AG10803 (cell line): ENCODE results near the gene PPP1R16B.

Experiments used
- DNase-seq: peaks from one replicate; pipeline ENCODE4 v3.0.0; 2010; ENCODE audit warnings: low read depth
- H3K4me3 ChIP-seq: 2 replicates; pipeline ENCODE4 v1.5.1; 2011; ENCODE audit warnings: mild to moderate bottlenecking, low read length, control low read depth
- CTCF ChIP-seq: conservative IDR thresholded peaks from 2 replicates; pipeline ENCODE4 v1.5.1; 2011; ENCODE audit warnings: mild to moderate bottlenecking, low read length, control low read depth, inconsistent platforms

Gene PPP1R16B

DNA sequence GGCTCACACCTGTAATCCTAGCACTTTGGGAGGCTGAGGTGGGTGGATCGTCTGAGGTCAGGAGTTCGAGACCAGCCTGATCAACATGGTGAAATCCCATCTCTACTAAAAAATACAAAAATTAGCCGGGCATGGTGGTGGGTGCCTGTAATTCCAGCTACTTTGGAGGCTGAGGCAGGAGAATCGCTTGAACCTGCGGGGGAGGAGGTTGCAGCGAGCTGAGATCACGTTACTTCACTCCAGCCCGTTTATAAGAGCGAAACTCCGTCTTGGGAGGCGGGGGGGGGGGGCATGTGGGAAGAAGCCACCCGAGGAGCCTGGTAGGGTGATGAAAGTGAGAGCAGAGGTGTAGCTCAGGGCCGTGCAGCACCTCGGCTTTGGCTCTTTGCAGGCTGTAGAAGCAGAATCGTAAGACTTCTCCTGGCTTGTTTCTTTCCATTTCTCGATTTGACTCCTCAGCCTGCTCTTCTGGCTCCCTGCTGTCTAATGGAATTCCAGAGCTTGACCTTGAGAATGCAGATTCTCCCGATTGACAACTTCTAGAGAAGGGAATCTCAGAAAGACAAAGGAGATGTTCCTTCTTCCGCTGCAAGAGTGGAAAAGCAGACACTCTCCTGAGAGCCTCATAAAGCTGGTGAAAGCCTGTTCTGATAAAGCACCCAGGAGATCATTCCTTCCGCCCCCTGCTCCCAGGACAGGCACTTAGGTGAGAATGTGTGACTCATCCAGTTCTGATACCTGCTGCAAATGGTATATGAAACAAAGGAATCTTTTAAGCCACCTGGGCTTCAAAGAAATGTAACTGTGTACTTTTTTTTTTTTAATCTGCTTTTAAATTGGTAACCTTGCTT is 26.0 kb upstream of the PPP1R16B start:
- DNase-seq, result no peak
- no peak overlapping the region for H3K4me3 ChIP-seq
- no peak for TF ChIP-seq CTCF

- DNase-seq, result no peak
- H3K4me3 ChIP-seq, result no peak overlapping the region
- TF ChIP-seq CTCF, result no peak
Observed at GRCh38 chr20:38782275-38782674, 23.2 kb upstream of the PPP1R16B start.

DNA sequence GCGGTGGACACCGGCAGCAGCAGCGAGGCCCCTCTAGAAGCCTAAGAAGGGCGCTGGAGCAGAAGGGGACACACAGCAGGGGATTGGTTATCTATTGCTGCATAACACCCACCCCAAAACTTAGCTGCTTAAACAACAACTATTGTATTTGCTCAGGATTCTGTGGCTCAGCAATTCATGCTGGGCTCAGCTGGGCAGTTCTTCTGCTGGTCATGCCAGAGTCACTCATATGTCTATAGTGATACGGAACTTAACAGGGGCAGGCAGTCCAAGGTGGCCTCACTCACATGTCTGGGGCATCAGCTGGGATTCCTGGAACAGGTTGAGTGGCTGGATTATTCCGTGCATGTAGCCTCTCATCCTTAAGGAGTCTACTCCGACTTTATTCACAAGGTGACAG is 17.6 kb upstream of the PPP1R16B start:
- TF ChIP-seq CTCF, result no peak
- no peak for DNase-seq
- no peak overlapping the region for H3K4me3 ChIP-seq

DNA sequence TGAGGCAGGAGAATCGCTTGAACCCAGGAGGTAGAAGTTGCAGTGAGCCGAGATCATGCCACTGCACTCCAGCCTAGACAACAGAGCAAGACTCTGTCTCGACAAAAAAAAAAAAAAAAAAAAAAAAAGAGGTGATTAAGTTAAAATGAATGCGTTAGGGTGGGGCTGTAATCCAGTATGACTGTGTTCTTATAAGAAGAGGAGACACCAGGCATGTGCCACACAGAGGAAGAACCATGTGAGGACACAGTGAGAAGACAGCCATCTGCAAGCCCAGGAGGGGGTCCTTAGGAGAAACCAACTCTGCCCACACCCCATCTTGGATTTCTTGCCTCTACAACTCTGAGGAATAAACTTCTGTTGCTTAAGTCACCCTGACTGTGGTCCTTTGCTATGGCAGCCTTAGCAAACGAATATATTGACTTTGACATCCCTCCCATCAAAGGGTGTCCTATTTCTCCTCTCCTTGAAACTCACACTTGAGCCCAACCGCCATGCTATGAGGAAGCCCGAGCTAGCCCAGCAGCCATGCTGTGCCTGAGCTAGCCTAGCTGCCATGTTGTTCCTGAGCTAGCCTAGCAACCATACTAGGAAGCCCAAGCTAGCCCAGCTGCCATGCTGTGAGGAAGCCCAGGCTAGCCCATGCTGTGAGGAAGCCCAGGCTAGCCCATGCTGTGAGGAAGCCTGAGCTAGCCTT is 15.8 kb upstream of the PPP1R16B start:
- H3K4me3 ChIP-seq, result no peak overlapping the region
- TF ChIP-seq CTCF, result no peak
- peak; percentile 40 for DNase-seq

DNA sequence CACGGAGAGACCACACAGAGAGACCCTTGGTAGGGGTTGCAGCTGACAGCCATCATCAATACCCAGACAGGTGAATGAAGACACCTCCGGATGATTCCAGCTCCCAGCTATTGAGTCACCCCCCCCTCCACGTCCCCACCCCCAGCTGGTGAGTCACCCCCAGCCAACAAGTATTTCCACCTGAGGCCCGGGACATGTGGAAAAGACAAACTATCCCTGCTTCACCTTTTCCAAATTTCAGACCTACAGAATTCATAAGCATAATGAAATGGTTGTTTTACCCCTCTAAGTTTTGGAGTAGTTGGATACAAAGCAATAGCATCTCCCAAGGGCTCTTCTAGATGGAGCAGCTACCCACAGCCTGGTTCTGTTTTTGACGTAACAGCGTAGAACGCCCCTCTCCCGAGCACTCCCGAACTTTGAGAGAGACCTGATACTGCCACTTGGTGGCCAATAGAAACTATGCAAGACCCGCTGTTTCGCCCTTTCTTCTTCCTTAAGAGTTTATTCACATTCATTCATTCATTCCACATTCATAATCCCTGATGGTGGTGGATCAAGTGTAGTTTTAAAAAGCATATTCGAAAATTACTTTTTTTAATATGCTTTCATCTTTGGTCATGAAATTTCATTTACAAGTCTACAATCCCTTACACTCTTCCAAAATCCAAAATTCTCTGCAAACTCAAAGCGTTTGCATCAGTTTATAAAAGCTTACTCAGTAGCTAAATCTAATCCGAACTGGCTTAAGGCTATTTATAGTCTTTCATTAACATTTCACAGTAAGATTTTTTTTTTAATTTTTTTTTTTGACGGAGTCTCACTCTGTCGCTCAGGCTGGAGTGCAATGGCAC is 15.1 kb upstream of the PPP1R16B start:
- DNase-seq, result peak; percentile 15
- TF ChIP-seq CTCF, result peak; percentile 68
- no peak overlapping the region for H3K4me3 ChIP-seq

DNA sequence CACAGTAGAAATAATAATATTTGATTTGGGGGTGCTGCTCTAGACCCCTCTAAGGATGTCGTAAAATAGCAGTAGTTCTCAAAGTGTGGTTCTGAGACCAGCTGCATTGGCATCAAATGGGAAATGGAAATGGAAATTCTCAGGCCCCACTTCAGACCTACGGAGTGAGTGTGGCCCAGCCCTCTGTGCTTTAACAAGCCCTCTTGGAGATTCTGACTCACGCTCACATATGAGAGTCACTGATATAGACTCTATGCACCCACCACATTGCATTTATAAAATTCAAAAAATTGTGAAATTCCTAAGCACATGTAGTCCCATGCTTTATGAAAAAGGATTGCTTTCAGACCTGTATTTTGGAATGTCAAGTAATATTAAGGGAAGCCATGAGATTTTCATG is 14.2 kb upstream of the PPP1R16B start:
- no peak for DNase-seq
- no peak overlapping the region for H3K4me3 ChIP-seq
- no peak for TF ChIP-seq CTCF
